Panc1 (cell line): ENCODE measurements around the gene CD9. TPM values are rescaled to one million over a fixed set of nuclear protein-coding genes. Genes with fewer than 3 reads are reported as not detected.

Experiments
- ATAC-seq: fragments of 200-7000 bp; cut with Tn5 transposase; 2 replicates; pipeline ENCODE4 v1.9.1; 2020; ENCODE audit warnings: mild to moderate bottlenecking, moderate library complexity
- Bru-seq: library from RNA; stranded (reverse); fragments of 400-500 nt; gene quantifications from one replicate; lab custom pipeline; 2021; lab: Mats Ljungman, UMichigan
- BruChase-seq, 2 experiments: library from RNA; stranded (reverse); fragments of 400-500 nt; gene quantifications; one replicate each; lab custom pipeline; 2021; lab: Mats Ljungman, UMichigan
- BruUV-seq: library from RNA; stranded (reverse); fragments of 400-500 nt; replicated peaks from 2 replicates; lab custom pipeline; 2021; lab: Mats Ljungman, UMichigan
- CTCF ChIA-PET: fragments of 300-600 bp; sonication (Branson Sonifier 250); formaldehyde crosslinking; loops from one replicate; lab custom pipeline; 2022; ENCODE audit warnings: antibody characterized with exemption; lab: Charles Lee
- POLR2A ChIA-PET: fragments of 300-600 bp; sonication (Branson Sonifier 250); formaldehyde crosslinking; loops from one replicate; lab custom pipeline; 2022; ENCODE audit warnings: antibody characterized with exemption; lab: Charles Lee
- DNase-seq: peaks from one replicate; pipeline ENCODE4 v3.0.0-alpha.2; 2010; ENCODE audit warnings: low read depth, low spot score
- H3K27ac ChIP-seq: 2 replicates; pipeline ENCODE4 v1.5.1; 2011; ENCODE audit warnings: mild to moderate bottlenecking, low read length, inconsistent platforms
- H3K27me3 ChIP-seq: fragments of 200-500 bp; sonication (Bioruptor generic); 2 replicates; pipeline ENCODE4 v1.6.0; 2014; ENCODE audit warnings: low read length, inconsistent platforms; ENCODE audit not compliant: control insufficient read depth, insufficient read depth
- H3K36me3 ChIP-seq: fragments of 200-500 bp; sonication (Bioruptor generic); 2 replicates; pipeline ENCODE4 v1.5.1; 2014; ENCODE audit warnings: inconsistent platforms, mild to moderate bottlenecking, low read length, moderate library complexity; ENCODE audit not compliant: control insufficient read depth, insufficient read depth
- H3K4me1 ChIP-seq: 2 replicates; pipeline ENCODE4 v1.5.1; 2011; ENCODE audit warnings: inconsistent platforms, mild to moderate bottlenecking, low read length, moderate library complexity; ENCODE audit not compliant: control insufficient read depth, insufficient read depth
- H3K4me3 ChIP-seq, 2 experiments: 2 replicates each; pipeline ENCODE4 v1.5.1; 2011 to 2012; ENCODE audit warnings: low read depth in 2 of 2, low read length in 2 of 2, mild to moderate bottlenecking in 2 of 2, inconsistent platforms in 1 of 2, moderate library complexity in 1 of 2
- H3K9me3 ChIP-seq: fragments of 200-500 bp; sonication (Bioruptor generic); 2 replicates; pipeline ENCODE4 v1.5.1; 2014; ENCODE audit warnings: low read depth, mild to moderate bottlenecking, inconsistent platforms, low read length, moderate library complexity; ENCODE audit not compliant: control insufficient read depth, insufficient read depth
- CTCF ChIP-seq: fragments of 450-650 bp; IDR thresholded peaks from 2 replicates; pipeline ENCODE4 v1.5.1; 2017; ENCODE audit warnings: mild to moderate bottlenecking
- POLR2AphosphoS5 ChIP-seq: IDR thresholded peaks from 2 replicates; pipeline ENCODE4 v1.6.1; 2012; ENCODE audit warnings: mild to moderate bottlenecking, low read depth, low read length, moderate library complexity
- REST ChIP-seq, 2 experiments: IDR thresholded peaks; 2 replicates each; pipeline ENCODE4 v1.6.1; 2011 to 2012; ENCODE audit warnings: low read depth in 2 of 2, control low read depth in 1 of 2, low read length in 1 of 2, mild to moderate bottlenecking in 1 of 2, moderate library complexity in 1 of 2; ENCODE audit not compliant: insufficient read depth in 1 of 2
- SIN3A ChIP-seq: IDR thresholded peaks from 2 replicates; pipeline ENCODE4 v1.6.1; 2012; ENCODE audit warnings: low read depth, mild to moderate bottlenecking, low read length, moderate library complexity, borderline replicate concordance; ENCODE audit not compliant: insufficient read depth
- TCF7L2 ChIP-seq: IDR thresholded peaks from 2 replicates; pipeline ENCODE4 v1.6.1; 2011; ENCODE audit warnings: mild to moderate bottlenecking, low read depth, low read length, inconsistent platforms
- in situ Hi-C: cut with HindIII; loops from 2 replicates; pipeline ENCODE4 v1.10.0; 2016; ENCODE audit warnings: low sequenced_read_pairs, low pct_unique_long_range_greater_than_20kb
- intact Hi-C: fragments of 100-400 bp; cut with micrococcal nuclease; formaldehyde crosslinking; loops from one replicate; pipeline ENCODE4 v1.10.0; 2022; ENCODE audit not compliant: unreplicated experiment
- long read RNA-seq: library from polyadenylated mRNA; unstranded; transcript quantifications from one replicate; pipeline ENCODE4 v2.0.0, GENCODE V29; 2021; ENCODE audit not compliant: unreplicated experiment
- polyA plus RNA-seq: library from polyadenylated mRNA; unstranded; fragments of >200 nt; gene quantifications from one replicate; pipeline ENCODE4 v1.2.1, GENCODE V29; 2012; ENCODE audit warnings: missing spikeins; ENCODE audit not compliant: insufficient read length
- total RNA-seq: library from RNA; stranded (reverse); gene quantifications from one replicate; pipeline ENCODE4 v1.2.1, GENCODE V29; 2021; ENCODE audit not compliant: unreplicated experiment

The CD9 gene, protein sequence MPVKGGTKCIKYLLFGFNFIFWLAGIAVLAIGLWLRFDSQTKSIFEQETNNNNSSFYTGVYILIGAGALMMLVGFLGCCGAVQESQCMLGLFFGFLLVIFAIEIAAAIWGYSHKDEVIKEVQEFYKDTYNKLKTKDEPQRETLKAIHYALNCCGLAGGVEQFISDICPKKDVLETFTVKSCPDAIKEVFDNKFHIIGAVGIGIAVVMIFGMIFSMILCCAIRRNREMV
- total RNA-seq = 103 TPM
- 150 TPM for polyA plus RNA-seq
- percentile 62 among the genes with signal in this experiment for Bru-seq, nascent RNA
- BruChase-seq, experiment 1, labeled RNA remaining after a 2-hour chase = percentile 59 among the genes with signal in this experiment
- percentile 70 among the genes with signal in this experiment for BruChase-seq, experiment 2, labeled RNA remaining after a 6-hour chase
- long read RNA-seq, transcript CD9-201 (8 exons, 1,218 nt) = major isoform, 120 of 145 reads
- long read RNA-seq, partial matches to known transcripts = 22 of 145 reads
- long read RNA-seq, other reads (novel, unspliced or antisense) = 1 of 145 reads

- peak within 1 kb of the TSS; percentile 80 to 82 for H3K4me3 ChIP-seq
- no peaks in the 10 kb centered on the region for H3K27me3 ChIP-seq
- TF ChIP-seq POLR2AphosphoS5 (no peak), CTCF (no peak), TCF7L2 (no peak), SIN3A (peak; percentile 33; the same call in 1 of the 2 replicates), REST (IDR thresholded peaks at IDR 0.05; ENCODE audit: insufficient read depth in 1 of 2, low read depth in 2 of 2, low read length in 1 of 2) (no peak)
- in situ Hi-C loops = no loop called here
- peak within 1 kb of the TSS; percentile 89 for H3K27ac ChIP-seq
- no peaks in the 10 kb centered on the region for H3K9me3 ChIP-seq
- ChIA-PET POLR2A (interaction anchor here (0.6 to 1.2 kb wide), 2 partner anchors 14 to 337 kb away, joined by 3 to 4 read pairs; no protein-coding TSS in a partner anchor), CTCF (no interaction called here)
- DNase-seq (no peak), ATAC-seq (peak; percentile 86)
- no peaks in the 10 kb centered on the region; the same call in 1 of the 2 replicates for H3K36me3 ChIP-seq
- H3K4me1 ChIP-seq = peaks cover 32% of the 10 kb centered on the region
- no TSS peak for BruUV-seq
- intact Hi-C loops = no loop called here
Measured at GRCh38 chr12:6200256-6201212, at the start of gene CD9. Gene CD9, plus strand, starts transcription at chr12:6200400. Its CDS starts 100 bp downstream, at chr12:6200500.

- BruUV-seq = no TSS peak
- ChIA-PET POLR2A (no interaction called here), CTCF (no interaction called here)
- intact Hi-C loops (no loop called here), in situ Hi-C loops (no loop called here)
- Histone ChIP-seq H3K27me3 (no peaks in the 10 kb centered on the region), H3K4me3 (no peak overlapping the region), H3K4me1 (no peaks in the 10 kb centered on the region), H3K9me3 (no peaks in the 10 kb centered on the region), H3K27ac (no peak overlapping the region), H3K36me3 (no peaks in the 10 kb centered on the region)
- ATAC-seq (no peak), DNase-seq (no peak)
- TF ChIP-seq POLR2AphosphoS5 = no peak
- TF ChIP-seq SIN3A = no peak
- TF ChIP-seq TCF7L2 = no peak
- TF ChIP-seq CTCF = no peak
- TF ChIP-seq REST (IDR thresholded peaks at IDR 0.05; ENCODE audit: insufficient read depth in 1 of 2, low read depth in 2 of 2, low read length in 1 of 2) = no peak
Measured at GRCh38 chr12:6154730-6155459, 45.3 kb upstream of the CD9 start.
